Suprapubic skin (tissue), 4 donors: Measurements from ENCODE around the gene SSX2IP.
A peak's percentile ranks its signal among the peaks of the same experiment; 100 is the strongest.

Experiments used
- EP300 ChIP-seq: sonication (generic); formaldehyde crosslinking; IDR thresholded peaks from one replicate; pipeline ENCODE4 v1.6.1; 2017; ENCODE audit warnings: antibody characterized with exemption
- POLR2A ChIP-seq, 2 donors: fragments of 450-650 bp; IDR thresholded peaks; one replicate each; pipeline ENCODE4 v1.6.1; 2017; ENCODE audit warnings: antibody characterized with exemption in 2 of 2, mild to moderate bottlenecking in 2 of 2, moderate library complexity in 2 of 2
- POLR2AphosphoS5 ChIP-seq, 3 donors: sonication (generic); formaldehyde crosslinking; IDR thresholded peaks; one replicate each; pipeline ENCODE4 v1.6.1; 2017; ENCODE audit warnings: antibody characterized with exemption in 3 of 3
- TF ChIP-seq, protein P1 (sequence below), 2 donors: fragments of 200-600 bp in 1 of 2; fragments of 450-650 bp in 1 of 2; sonication (generic) in 1 of 2; IDR thresholded peaks; one replicate each; pipeline ENCODE4 v1.5.1; 2016 to 2019; ENCODE audit warnings: antibody characterized with exemption in 2 of 2, mild to moderate bottlenecking in 1 of 2, moderate library complexity in 1 of 2

- TF ChIP-seq POLR2A (IDR thresholded peaks at IDR 0.05), result no peak
- TF ChIP-seq, protein P1, sequence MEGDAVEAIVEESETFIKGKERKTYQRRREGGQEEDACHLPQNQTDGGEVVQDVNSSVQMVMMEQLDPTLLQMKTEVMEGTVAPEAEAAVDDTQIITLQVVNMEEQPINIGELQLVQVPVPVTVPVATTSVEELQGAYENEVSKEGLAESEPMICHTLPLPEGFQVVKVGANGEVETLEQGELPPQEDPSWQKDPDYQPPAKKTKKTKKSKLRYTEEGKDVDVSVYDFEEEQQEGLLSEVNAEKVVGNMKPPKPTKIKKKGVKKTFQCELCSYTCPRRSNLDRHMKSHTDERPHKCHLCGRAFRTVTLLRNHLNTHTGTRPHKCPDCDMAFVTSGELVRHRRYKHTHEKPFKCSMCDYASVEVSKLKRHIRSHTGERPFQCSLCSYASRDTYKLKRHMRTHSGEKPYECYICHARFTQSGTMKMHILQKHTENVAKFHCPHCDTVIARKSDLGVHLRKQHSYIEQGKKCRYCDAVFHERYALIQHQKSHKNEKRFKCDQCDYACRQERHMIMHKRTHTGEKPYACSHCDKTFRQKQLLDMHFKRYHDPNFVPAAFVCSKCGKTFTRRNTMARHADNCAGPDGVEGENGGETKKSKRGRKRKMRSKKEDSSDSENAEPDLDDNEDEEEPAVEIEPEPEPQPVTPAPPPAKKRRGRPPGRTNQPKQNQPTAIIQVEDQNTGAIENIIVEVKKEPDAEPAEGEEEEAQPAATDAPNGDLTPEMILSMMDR (IDR thresholded peaks at IDR 0.05), result peak; percentile 54 to 99
- peak in 1 of 3 donors; percentile 68 for TF ChIP-seq POLR2AphosphoS5 (IDR thresholded peaks at IDR 0.05)
- no peak for TF ChIP-seq EP300
Observed at GRCh38 chr1:84620720-84621313, 69.4 kb downstream of the SSX2IP start.
